IMR-90 (cell line): ENCODE results near the gene TMSB10.
"Not testable (repeated sequence)": the region's sequence is repeated elsewhere in the genome, so short reads cannot be mapped to it uniquely, and the experiment has no call there.

Source experiments
- BHLHE40 ChIP-seq: fragments of 150-350 bp; IDR thresholded peaks from 2 replicates; pipeline ENCODE4 v1.6.1; 2016; ENCODE audit warnings: mild to moderate bottlenecking, low read depth, low read length
- CHD1 ChIP-seq: IDR thresholded peaks from 2 replicates; pipeline ENCODE4 v1.6.1; 2012; ENCODE audit warnings: low read depth, low read length, improper control_type of control experiment
- CTCF ChIP-seq: conservative IDR thresholded peaks from 2 replicates; pipeline ENCODE4 v1.5.1; 2012; ENCODE audit warnings: mild to moderate bottlenecking, low read depth, low read length, improper control_type of control experiment
- MAFK ChIP-seq: IDR thresholded peaks from 2 replicates; pipeline ENCODE4 v1.6.1; 2012; ENCODE audit warnings: low read depth, low read length, improper control_type of control experiment
- MAZ ChIP-seq: IDR thresholded peaks from 2 replicates; pipeline ENCODE4 v1.6.1; 2012; ENCODE audit warnings: low read depth, mild to moderate bottlenecking, low read length, improper control_type of control experiment, moderate library complexity, borderline replicate concordance
- MXI1 ChIP-seq: IDR thresholded peaks from 2 replicates; pipeline ENCODE4 v1.6.1; 2012; ENCODE audit warnings: low read depth, mild to moderate bottlenecking, low read length, moderate library complexity, borderline replicate concordance
- NFE2L2 ChIP-seq: fragments of 150-350 bp; IDR thresholded peaks from 2 replicates; pipeline ENCODE4 v1.6.1; 2016; ENCODE audit warnings: low read depth, mild to moderate bottlenecking, low read length
- POLR2A ChIP-seq: IDR thresholded peaks from 2 replicates; pipeline ENCODE4 v1.6.1; 2012; ENCODE audit warnings: mild to moderate bottlenecking, low read depth, low read length
- RAD21 ChIP-seq: IDR thresholded peaks from 2 replicates; pipeline ENCODE4 v1.6.1; 2012; ENCODE audit warnings: low read length, improper control_type of control experiment
- SMC3 ChIP-seq: fragments of 150-350 bp; IDR thresholded peaks from 2 replicates; pipeline ENCODE4 v1.6.1; 2016; ENCODE audit warnings: low read depth, mild to moderate bottlenecking, antibody characterized with exemption, low read length, moderate library complexity
- USF2 ChIP-seq: fragments of 150-350 bp; IDR thresholded peaks from 2 replicates; pipeline ENCODE4 v1.6.1; 2017; ENCODE audit warnings: mild to moderate bottlenecking, antibody characterized with exemption, low read length, low read depth

- not testable (repeated sequence) for TF ChIP-seq BHLHE40, CTCF, MXI1, NFE2L2, USF2, SMC3, POLR2A, MAFK, CHD1, RAD21, MAZ
These were observed 37.1 kb upstream of the TMSB10 start for GRCh38 chr2:84868327-84868726.
